ENCODE results near the gene P2RX5.

P2RX5 gene

GRCh38 chr17:3657588-3657869 is 38.4 kb downstream of the P2RX5 start:
- Histone ChIP-seq H3K36me3 (ENCODE audit: control insufficient read depth, insufficient read depth, low read length) (no peaks in the 10 kb centered on the region), H3K56ac (ENCODE audit: low read length) (no peak overlapping the region)
- WGBS (ENCODE audit: extremely low coverage, insufficient coverage, low lambda C conversion rate), result no CpG with 5 or more reads among the region's 7 CpGs

GRCh38 chr17:3656755-3657587 is 39.0 kb downstream of the P2RX5 start:
- no peak overlapping the region for H4K5ac ChIP-seq (ENCODE audit: low read length)
- no peak overlapping the region for H3K4me3 ChIP-seq (ENCODE audit: low read length)
- H3K23ac ChIP-seq (ENCODE audit: low read length), result no peak overlapping the region
- H3K56ac ChIP-seq (ENCODE audit: low read length), result no peak overlapping the region
- no peaks in the 10 kb centered on the region for H3K79me2 ChIP-seq (ENCODE audit: control insufficient read depth, insufficient read depth, low read length)
- H3K36me3 ChIP-seq (ENCODE audit: control insufficient read depth, insufficient read depth, low read length), result no peaks in the 10 kb centered on the region
- DNase-seq, result no peak
- H2BK5ac ChIP-seq (ENCODE audit: low read length), result no peak overlapping the region
- no peak overlapping the region for H3K27ac ChIP-seq (ENCODE audit: low read depth, low read length)
- no peaks in the 10 kb centered on the region for H3K4me1 ChIP-seq (ENCODE audit: control insufficient read depth, low read depth, low read length)
- H2BK15ac ChIP-seq (replicated peaks; ENCODE audit: low read depth), result no peak overlapping the region
- H3K79me1 ChIP-seq (ENCODE audit: low read length), result no peaks in the 10 kb centered on the region
- H3K9ac ChIP-seq (ENCODE audit: low read length), result no peak overlapping the region
- H2BK120ac ChIP-seq (ENCODE audit: low read depth, low read length), result no peak overlapping the region
- no peaks in the 10 kb centered on the region for H3K27me3 ChIP-seq (ENCODE audit: insufficient read depth, low read length, poor library complexity)
- no CpG with 5 or more reads among the region's 16 CpGs for WGBS (ENCODE audit: extremely low coverage, insufficient coverage, low lambda C conversion rate)
- H3K18ac ChIP-seq (ENCODE audit: low read length), result no peak overlapping the region
- H3K4ac ChIP-seq (ENCODE audit: low read depth, low read length), result no peak overlapping the region
- no peak overlapping the region for H4K8ac ChIP-seq (ENCODE audit: low read depth, low read length)
- no peak overlapping the region for H3K4me2 ChIP-seq (ENCODE audit: low read length)
- H2AK5ac ChIP-seq (ENCODE audit: low read length), result no peak overlapping the region

More at GRCh38 chr17:3657588-3657869, 38.4 kb downstream of the P2RX5 start:
- no peak overlapping the region for H3K23ac ChIP-seq (ENCODE audit: low read length)
- no peak overlapping the region for H3K4me3 ChIP-seq (ENCODE audit: low read length)
- no peak overlapping the region for H3K9ac ChIP-seq (ENCODE audit: low read length)
- no peak overlapping the region for H2BK15ac ChIP-seq (replicated peaks; ENCODE audit: low read depth)
- H3K79me1 ChIP-seq (ENCODE audit: low read length), result no peaks in the 10 kb centered on the region
- H3K79me2 ChIP-seq (ENCODE audit: control insufficient read depth, insufficient read depth, low read length), result no peaks in the 10 kb centered on the region
- no peak overlapping the region for H2AK5ac ChIP-seq (ENCODE audit: low read length)
- no peak overlapping the region for H4K5ac ChIP-seq (ENCODE audit: low read length)
- H3K18ac ChIP-seq (ENCODE audit: low read length), result no peak overlapping the region
- no peak overlapping the region for H3K4ac ChIP-seq (ENCODE audit: low read depth, low read length)
- H2BK5ac ChIP-seq (ENCODE audit: low read length), result no peak overlapping the region
- DNase-seq, result no peak
- no peak overlapping the region for H2BK120ac ChIP-seq (ENCODE audit: low read depth, low read length)
- no peak overlapping the region for H3K4me2 ChIP-seq (ENCODE audit: low read length)
- no peaks in the 10 kb centered on the region for H3K27me3 ChIP-seq (ENCODE audit: insufficient read depth, low read length, poor library complexity)
- H4K8ac ChIP-seq (ENCODE audit: low read depth, low read length), result no peak overlapping the region
- H3K27ac ChIP-seq (ENCODE audit: low read depth, low read length), result no peak overlapping the region
- H3K4me1 ChIP-seq (ENCODE audit: control insufficient read depth, low read depth, low read length), result no peaks in the 10 kb centered on the region

- Histone ChIP-seq H3K4me3 (ENCODE audit: low read length) (no peak overlapping the region), H2BK5ac (ENCODE audit: low read length) (no peak overlapping the region), H3K4ac (ENCODE audit: low read depth, low read length) (no peak overlapping the region), H3K9ac (ENCODE audit: low read length) (no peak overlapping the region), H3K18ac (ENCODE audit: low read length) (no peak overlapping the region), H3K4me2 (ENCODE audit: low read length) (no peak overlapping the region), H2BK15ac (replicated peaks; ENCODE audit: low read depth) (no peak overlapping the region), H3K79me2 (ENCODE audit: control insufficient read depth, insufficient read depth, low read length) (no peaks in the 10 kb centered on the region), H3K4me1 (ENCODE audit: control insufficient read depth, low read depth, low read length) (no peaks in the 10 kb centered on the region), H4K5ac (ENCODE audit: low read length) (no peak overlapping the region), H3K56ac (ENCODE audit: low read length) (no peak overlapping the region), H2BK120ac (ENCODE audit: low read depth, low read length) (no peak overlapping the region), H3K79me1 (ENCODE audit: low read length) (no peaks in the 10 kb centered on the region), H3K27me3 (ENCODE audit: insufficient read depth, low read length, poor library complexity) (no peaks in the 10 kb centered on the region), H3K27ac (ENCODE audit: low read depth, low read length) (no peak overlapping the region), H3K23ac (ENCODE audit: low read length) (no peak overlapping the region), H2AK5ac (ENCODE audit: low read length) (no peak overlapping the region), H3K36me3 (ENCODE audit: control insufficient read depth, insufficient read depth, low read length) (no peaks in the 10 kb centered on the region), H4K8ac (ENCODE audit: low read depth, low read length) (no peak overlapping the region)
- WGBS (ENCODE audit: extremely low coverage, insufficient coverage, low lambda C conversion rate), result no CpG with 5 or more reads among the region's 16 CpGs
- no peak for DNase-seq
Measured at GRCh38 chr17:3656353-3656752, 39.6 kb downstream of the P2RX5 start.

- H4K5ac ChIP-seq (ENCODE audit: low read length), result no peak overlapping the region
- no peak overlapping the region for H3K56ac ChIP-seq (ENCODE audit: low read length)
- H3K4me2 ChIP-seq (ENCODE audit: low read length), result no peak overlapping the region
- H3K18ac ChIP-seq (ENCODE audit: low read length), result no peak overlapping the region
- H3K9ac ChIP-seq (ENCODE audit: low read length), result no peak overlapping the region
- no peaks in the 10 kb centered on the region for H3K27me3 ChIP-seq (ENCODE audit: insufficient read depth, low read length, poor library complexity)
- no peak overlapping the region for H4K8ac ChIP-seq (ENCODE audit: low read depth, low read length)
- no peak overlapping the region for H3K27ac ChIP-seq (ENCODE audit: low read depth, low read length)
- DNase-seq, result no peak
- H2BK120ac ChIP-seq (ENCODE audit: low read depth, low read length), result no peak overlapping the region
- no peak overlapping the region for H3K4me3 ChIP-seq (ENCODE audit: low read length)
- H3K4me1 ChIP-seq (ENCODE audit: control insufficient read depth, low read depth, low read length), result no peaks in the 10 kb centered on the region
- H3K23ac ChIP-seq (ENCODE audit: low read length), result no peak overlapping the region
- no peaks in the 10 kb centered on the region for H3K79me2 ChIP-seq (ENCODE audit: control insufficient read depth, insufficient read depth, low read length)
- H2BK15ac ChIP-seq (replicated peaks; ENCODE audit: low read depth), result no peak overlapping the region
- no peaks in the 10 kb centered on the region for H3K36me3 ChIP-seq (ENCODE audit: control insufficient read depth, insufficient read depth, low read length)
- WGBS (ENCODE audit: extremely low coverage, insufficient coverage, low lambda C conversion rate), result no CpG with 5 or more reads among the region's 11 CpGs
- no peak overlapping the region for H2AK5ac ChIP-seq (ENCODE audit: low read length)
- no peak overlapping the region for H3K4ac ChIP-seq (ENCODE audit: low read depth, low read length)
- H3K79me1 ChIP-seq (ENCODE audit: low read length), result no peaks in the 10 kb centered on the region
- no peak overlapping the region for H2BK5ac ChIP-seq (ENCODE audit: low read length)
Measured at GRCh38 chr17:3655766-3656165, 40.2 kb downstream of the P2RX5 start.

- Histone ChIP-seq H2BK15ac (replicated peaks; ENCODE audit: low read depth) (no peak overlapping the region), H3K18ac (ENCODE audit: low read length) (no peak overlapping the region), H2BK5ac (ENCODE audit: low read length) (no peak overlapping the region), H3K4ac (ENCODE audit: low read depth, low read length) (no peak overlapping the region), H3K36me3 (ENCODE audit: control insufficient read depth, insufficient read depth, low read length) (peaks cover 1% of the 10 kb centered on the region), H2AK5ac (ENCODE audit: low read length) (no peak overlapping the region), H3K4me3 (ENCODE audit: low read length) (no peak overlapping the region), H4K5ac (ENCODE audit: low read length) (no peak overlapping the region), H3K23ac (ENCODE audit: low read length) (no peak overlapping the region), H3K79me2 (ENCODE audit: control insufficient read depth, insufficient read depth, low read length) (no peaks in the 10 kb centered on the region), H3K9ac (ENCODE audit: low read length) (no peak overlapping the region), H3K27ac (ENCODE audit: low read depth, low read length) (no peak overlapping the region), H2BK120ac (ENCODE audit: low read depth, low read length) (no peak overlapping the region), H4K8ac (ENCODE audit: low read depth, low read length) (no peak overlapping the region), H3K4me1 (ENCODE audit: control insufficient read depth, low read depth, low read length) (no peaks in the 10 kb centered on the region), H3K56ac (ENCODE audit: low read length) (no peak overlapping the region), H3K79me1 (ENCODE audit: low read length) (no peaks in the 10 kb centered on the region), H3K4me2 (ENCODE audit: low read length) (no peak overlapping the region), H3K27me3 (ENCODE audit: insufficient read depth, low read length, poor library complexity) (no peaks in the 10 kb centered on the region)
- DNase-seq, result peak; percentile 71
- no CpG with 5 or more reads among the region's 20 CpGs for WGBS (ENCODE audit: extremely low coverage, insufficient coverage, low lambda C conversion rate)
Measured at GRCh38 chr17:3647769-3648555, 48.0 kb downstream of the P2RX5 start.
